Measurements from ENCODE around the gene ISY1.

DNA sequence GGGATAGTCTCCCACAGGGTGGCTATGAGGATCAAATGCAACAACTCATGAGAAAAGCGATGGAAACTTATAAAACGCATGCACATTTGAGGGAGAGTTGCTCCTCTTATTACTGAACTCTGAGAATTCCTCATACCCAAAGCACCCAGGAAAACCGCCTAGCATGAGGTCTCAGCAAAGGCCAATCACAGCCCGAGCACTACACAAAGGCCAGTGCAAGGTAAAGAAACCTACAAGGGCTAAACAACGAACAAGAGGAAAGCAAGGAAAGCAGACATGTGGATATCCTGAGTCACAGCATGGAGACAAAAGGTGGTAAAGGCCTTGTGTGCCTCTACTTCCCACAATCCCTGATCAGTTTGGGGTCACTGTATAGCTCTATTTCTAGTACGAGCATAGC is 46.4 kb downstream of the ISY1 start:
- TF ChIP-seq, protein P1, sequence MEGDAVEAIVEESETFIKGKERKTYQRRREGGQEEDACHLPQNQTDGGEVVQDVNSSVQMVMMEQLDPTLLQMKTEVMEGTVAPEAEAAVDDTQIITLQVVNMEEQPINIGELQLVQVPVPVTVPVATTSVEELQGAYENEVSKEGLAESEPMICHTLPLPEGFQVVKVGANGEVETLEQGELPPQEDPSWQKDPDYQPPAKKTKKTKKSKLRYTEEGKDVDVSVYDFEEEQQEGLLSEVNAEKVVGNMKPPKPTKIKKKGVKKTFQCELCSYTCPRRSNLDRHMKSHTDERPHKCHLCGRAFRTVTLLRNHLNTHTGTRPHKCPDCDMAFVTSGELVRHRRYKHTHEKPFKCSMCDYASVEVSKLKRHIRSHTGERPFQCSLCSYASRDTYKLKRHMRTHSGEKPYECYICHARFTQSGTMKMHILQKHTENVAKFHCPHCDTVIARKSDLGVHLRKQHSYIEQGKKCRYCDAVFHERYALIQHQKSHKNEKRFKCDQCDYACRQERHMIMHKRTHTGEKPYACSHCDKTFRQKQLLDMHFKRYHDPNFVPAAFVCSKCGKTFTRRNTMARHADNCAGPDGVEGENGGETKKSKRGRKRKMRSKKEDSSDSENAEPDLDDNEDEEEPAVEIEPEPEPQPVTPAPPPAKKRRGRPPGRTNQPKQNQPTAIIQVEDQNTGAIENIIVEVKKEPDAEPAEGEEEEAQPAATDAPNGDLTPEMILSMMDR (IDR thresholded peaks at IDR 0.05; ENCODE audit: low read length), result no peak
- TF ChIP-seq EZH2 (IDR thresholded peaks at IDR 0.05; ENCODE audit: borderline replicate concordance, low read length), result no peak
